Measurements from ENCODE around the gene SLC39A5.
"Not testable (repeated sequence)": the region's sequence is repeated elsewhere in the genome, so short reads cannot be mapped to it uniquely, and the experiment has no call there.

SLC39A5 gene

DNA sequence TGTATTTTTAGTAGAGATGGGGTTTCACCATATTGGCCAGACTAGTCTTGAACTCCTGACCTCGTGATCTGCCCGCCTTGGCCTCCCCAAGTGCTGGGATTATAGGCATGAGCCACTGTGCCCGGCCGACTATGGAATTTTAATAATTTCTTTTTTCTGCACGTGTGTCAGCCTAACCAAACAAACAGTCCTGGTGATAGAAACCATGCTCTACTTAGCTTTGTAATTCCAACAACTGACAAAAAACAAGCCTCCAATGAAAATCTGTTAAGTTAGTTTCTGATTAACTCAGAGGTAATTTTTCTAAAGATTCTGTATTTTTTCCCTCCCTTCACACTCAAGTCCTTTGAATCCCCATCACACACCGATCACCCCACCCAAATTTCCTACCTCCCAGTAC lies 52.2 kb downstream of the SLC39A5 start:
- no peak for DNase-seq

DNA sequence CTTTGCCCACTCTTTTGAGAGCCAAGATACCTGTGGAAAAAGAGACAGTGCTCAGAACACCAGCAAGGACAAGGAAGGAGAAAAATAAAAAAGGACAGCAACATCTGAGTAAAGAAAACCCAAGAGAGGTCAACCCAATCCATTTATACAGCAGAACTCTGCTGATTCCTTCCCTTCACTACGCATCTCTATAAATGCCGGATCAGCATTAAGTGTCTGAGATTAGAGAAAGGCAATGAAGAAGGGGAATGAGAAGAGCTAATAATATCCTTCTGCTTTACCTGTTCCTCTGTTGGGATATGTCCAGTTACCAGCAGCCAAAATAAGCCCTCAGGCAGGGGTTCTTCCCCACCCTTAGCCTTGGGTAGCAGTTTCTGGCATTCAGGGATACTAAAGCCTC lies 52.7 kb downstream of the SLC39A5 start:
- no peak for DNase-seq

DNA sequence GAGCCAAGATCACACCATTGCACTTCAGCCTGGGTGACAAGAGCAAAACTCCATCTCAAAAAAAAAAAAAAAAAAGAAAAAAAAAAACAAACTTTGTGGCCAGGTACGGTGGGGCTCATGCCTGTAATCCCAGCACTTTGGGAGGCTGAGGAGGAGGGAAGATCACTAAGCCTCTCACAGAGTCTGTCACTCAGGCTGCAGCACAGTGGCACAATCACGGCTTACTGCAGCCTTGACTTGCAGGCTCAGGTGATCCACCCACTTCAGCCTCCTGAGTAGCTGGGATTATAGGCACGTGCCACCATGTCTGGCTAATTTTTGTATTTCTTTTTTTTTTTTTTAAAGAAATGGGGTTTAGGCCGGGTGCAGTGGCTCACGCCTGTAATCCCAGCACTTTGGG lies 54.4 kb downstream of the SLC39A5 start:
- not testable (repeated sequence) for DNase-seq

GRCh38 chr12:56286044-56286830 lies 56.4 kb downstream of the SLC39A5 start:
- no peak for DNase-seq

Data from CD4-positive, alpha-beta T cell treated with Interleukin-17A for 1 hour (primary cell).